GM23338 (cell line): ENCODE results near the gene RELL1. TPM values are rescaled to one million over a fixed set of nuclear protein-coding genes. Genes with fewer than 3 reads are reported as not detected.

Experiments
- ATAC-seq: fragments of 200-7000 bp; cut with Tn5 transposase; 3 replicates; pipeline ENCODE4 v1.9.1; 2020
- DNase-seq: peaks from one replicate; pipeline ENCODE4 v3.0.0-alpha.2; 2015; ENCODE audit warnings: low spot score
- H2AFZ ChIP-seq: fragments of 200-600 bp; sonication (generic); 2 replicates; pipeline ENCODE4 v1.8.0; 2016; ENCODE audit warnings: antibody characterized with exemption, mild to moderate bottlenecking, moderate library complexity
- H3F3A ChIP-seq: fragments of 200-600 bp; sonication (generic); replicated peaks from 2 replicates; pipeline ENCODE4 v1.8.0; 2017; ENCODE audit warnings: antibody characterized with exemption, mixed run types, low read depth
- H3K27ac ChIP-seq: fragments of 200-600 bp; sonication (generic); 2 replicates; pipeline ENCODE4 v1.6.1; 2016; ENCODE audit warnings: low read depth
- H3K27me3 ChIP-seq: fragments of 200-600 bp; sonication (generic); 2 replicates; pipeline ENCODE4 v1.8.0; 2016; ENCODE audit warnings: mild to moderate bottlenecking, mixed run types, moderate library complexity; ENCODE audit not compliant: insufficient read depth
- H3K36me3 ChIP-seq: fragments of 200-600 bp; sonication (generic); 2 replicates; pipeline ENCODE4 v1.8.0; 2016; ENCODE audit warnings: mild to moderate bottlenecking; ENCODE audit not compliant: insufficient read depth
- H3K4me1 ChIP-seq: fragments of 200-600 bp; sonication (generic); 2 replicates; pipeline ENCODE4 v1.8.0; 2016; ENCODE audit warnings: mild to moderate bottlenecking, moderate library complexity; ENCODE audit not compliant: insufficient read depth
- H3K4me2 ChIP-seq: fragments of 200-600 bp; sonication (generic); 2 replicates; pipeline ENCODE4 v1.7.1; 2017; ENCODE audit warnings: mixed run types
- H3K4me3 ChIP-seq: fragments of 200-600 bp; sonication (generic); 2 replicates; pipeline ENCODE4 v1.6.1; 2016; ENCODE audit warnings: mixed run types
- H3K79me2 ChIP-seq: fragments of 200-600 bp; sonication (generic); replicated peaks from 2 replicates; pipeline ENCODE4 v1.8.0; 2017; ENCODE audit warnings: mild to moderate bottlenecking; ENCODE audit not compliant: insufficient read depth
- H3K9me2 ChIP-seq: fragments of 200-600 bp; sonication (generic); 2 replicates; pipeline ENCODE4 v1.8.0; 2017; ENCODE audit not compliant: insufficient read depth
- H4K20me1 ChIP-seq: fragments of 200-600 bp; sonication (generic); replicated peaks from 2 replicates; pipeline ENCODE4 v1.8.0; 2017; ENCODE audit warnings: mild to moderate bottlenecking; ENCODE audit not compliant: insufficient read depth
- H3K27ac Mint-ChIP-seq: 2 replicates; pipeline ENCODE4 v1.8.0; 2020; ENCODE audit warnings: inconsistent platforms, mild to moderate bottlenecking, moderate library complexity, mixed read lengths
- H3K27me3 Mint-ChIP-seq: 3 replicates; pipeline ENCODE4 v1.8.0; 2022; ENCODE audit warnings: low read depth, mild to moderate bottlenecking, moderate library complexity, mixed read lengths, inconsistent platforms; ENCODE audit not compliant: insufficient read depth, poor library complexity
- H3K36me3 Mint-ChIP-seq: 3 replicates; pipeline ENCODE4 v1.8.0; 2021; ENCODE audit warnings: low read depth, mild to moderate bottlenecking, inconsistent platforms, moderate library complexity, mixed read lengths
- H3K4me1 Mint-ChIP-seq: 3 replicates; pipeline ENCODE4 v1.8.0; 2020; ENCODE audit warnings: mild to moderate bottlenecking, inconsistent platforms, mixed read lengths
- H3K4me3 Mint-ChIP-seq: 3 replicates; pipeline ENCODE4 v1.8.0; 2021; ENCODE audit warnings: moderate library complexity, mild to moderate bottlenecking, inconsistent platforms, mixed read lengths
- H3K9me3 Mint-ChIP-seq: 3 replicates; pipeline ENCODE4 v1.8.0; 2020; ENCODE audit warnings: moderate library complexity, mild to moderate bottlenecking, inconsistent platforms, mixed read lengths
- CREB1 ChIP-seq: fragments of 250-450 bp; sonication (Bioruptor Pico); IDR thresholded peaks from 2 replicates; pipeline ENCODE4 v1.5.0; 2020; ENCODE audit warnings: low read depth, mild to moderate bottlenecking, moderate library complexity
- EZH2 ChIP-seq: fragments of 200-600 bp; sonication (generic); IDR thresholded peaks from one replicate; pipeline ENCODE4 v1.8.0; 2017; ENCODE audit warnings: antibody characterized with exemption, mild to moderate bottlenecking, low read depth; ENCODE audit not compliant: unreplicated experiment
- JUNB ChIP-seq: IDR thresholded peaks from one replicate; pipeline ENCODE4 v1.6.1; 2016; ENCODE audit warnings: antibody characterized with exemption; ENCODE audit not compliant: unreplicated experiment
- NANOG ChIP-seq: IDR thresholded peaks from 2 replicates; pipeline ENCODE4 v1.6.1; 2016; ENCODE audit warnings: antibody characterized with exemption, borderline replicate concordance
- POLR2AphosphoS5 ChIP-seq: IDR thresholded peaks from 2 replicates; pipeline ENCODE4 v1.6.1; 2016; ENCODE audit warnings: antibody characterized with exemption, low read depth
- STAT1 ChIP-seq: IDR thresholded peaks from one replicate; pipeline ENCODE4 v1.6.1; 2016; ENCODE audit warnings: antibody characterized with exemption; ENCODE audit not compliant: unreplicated experiment
- ZNF114 ChIP-seq: fragments of 250-450 bp; sonication (Bioruptor Pico); IDR thresholded peaks from 2 replicates; pipeline ENCODE4 v1.5.0; 2020; ENCODE audit warnings: mild to moderate bottlenecking, moderate library complexity
- ZNF331 ChIP-seq: fragments of 250-450 bp; sonication (Bioruptor Pico); IDR thresholded peaks from 2 replicates; pipeline ENCODE4 v1.5.0; 2020; ENCODE audit warnings: low read depth, mild to moderate bottlenecking, moderate library complexity
- polyA plus RNA-seq: library from polyadenylated mRNA; unstranded; fragments of >200 nt; fragmentation: Nextera tagmentation; extraction: Ambion mirVana; gene quantifications from 2 replicates; pipeline ENCODE4 v1.2.1, GENCODE V29; 2016
- total RNA-seq: library from RNA; depleted of rRNA; stranded (reverse); fragments of >200 nt; shearing (Covaris generic); gene quantifications from 2 replicates; pipeline ENCODE4 v1.2.3, GENCODE V29; 2014
- TF ChIP-seq, protein P1 (sequence below): IDR thresholded peaks from one replicate; pipeline ENCODE4 v1.6.1; 2018; ENCODE audit warnings: antibody characterized with exemption; ENCODE audit not compliant: unreplicated experiment
- TF ChIP-seq, protein P2 (sequence below): IDR thresholded peaks from 2 replicates; pipeline ENCODE4 v1.6.1; 2016; ENCODE audit warnings: antibody characterized with exemption
- TF ChIP-seq, protein P3 (sequence below), 2 experiments: fragments of 200-600 bp in 1 of 2; sonication (generic) in 1 of 2; conservative IDR thresholded peaks; 2 replicates each; pipeline versions ENCODE4 v1.5.1 to v1.6.1; 2016 to 2017; ENCODE audit warnings: antibody characterized with exemption in 2 of 2, low read depth in 2 of 2, mild to moderate bottlenecking in 2 of 2, moderate library complexity in 1 of 2
- TF ChIP-seq, protein P4 (sequence below): fragments of 250-450 bp; sonication (Bioruptor Pico); IDR thresholded peaks from 2 replicates; pipeline ENCODE4 v1.5.0; 2020; ENCODE audit warnings: mild to moderate bottlenecking, moderate library complexity

RELL1 gene
- total and polyA plus RNA-seq, 2 experiments from 2014 or later: 2.8 to 28.5 TPM

DNA sequence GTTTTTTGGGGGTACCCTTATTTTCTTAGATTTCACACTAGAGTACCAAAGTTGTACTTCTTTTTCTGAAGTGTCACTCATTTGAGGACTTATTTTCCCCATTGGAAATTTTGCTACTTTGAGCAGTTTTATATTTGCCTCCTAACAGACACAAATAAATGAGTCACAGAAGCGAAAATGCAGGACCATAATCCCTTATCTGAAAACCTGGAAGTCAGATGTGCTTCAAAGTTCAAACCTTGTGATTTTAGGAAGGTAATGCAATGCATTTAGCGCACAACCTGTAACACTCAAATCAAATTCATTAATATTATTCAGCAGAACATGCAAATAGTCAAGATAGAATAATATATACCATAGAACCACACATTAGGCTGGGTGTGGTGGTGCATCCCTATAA, 6.9 kb downstream of the RELL1 start (continued):
- TF ChIP-seq ZNF114 (no peak), CREB1 (CRISPR knock-in tag) (no peak), STAT1 (no peak), JUNB (no peak), POLR2AphosphoS5 (no peak), NANOG (no peak), ZNF331 (CRISPR knock-in tag) (no peak)
- TF ChIP-seq, protein P1, sequence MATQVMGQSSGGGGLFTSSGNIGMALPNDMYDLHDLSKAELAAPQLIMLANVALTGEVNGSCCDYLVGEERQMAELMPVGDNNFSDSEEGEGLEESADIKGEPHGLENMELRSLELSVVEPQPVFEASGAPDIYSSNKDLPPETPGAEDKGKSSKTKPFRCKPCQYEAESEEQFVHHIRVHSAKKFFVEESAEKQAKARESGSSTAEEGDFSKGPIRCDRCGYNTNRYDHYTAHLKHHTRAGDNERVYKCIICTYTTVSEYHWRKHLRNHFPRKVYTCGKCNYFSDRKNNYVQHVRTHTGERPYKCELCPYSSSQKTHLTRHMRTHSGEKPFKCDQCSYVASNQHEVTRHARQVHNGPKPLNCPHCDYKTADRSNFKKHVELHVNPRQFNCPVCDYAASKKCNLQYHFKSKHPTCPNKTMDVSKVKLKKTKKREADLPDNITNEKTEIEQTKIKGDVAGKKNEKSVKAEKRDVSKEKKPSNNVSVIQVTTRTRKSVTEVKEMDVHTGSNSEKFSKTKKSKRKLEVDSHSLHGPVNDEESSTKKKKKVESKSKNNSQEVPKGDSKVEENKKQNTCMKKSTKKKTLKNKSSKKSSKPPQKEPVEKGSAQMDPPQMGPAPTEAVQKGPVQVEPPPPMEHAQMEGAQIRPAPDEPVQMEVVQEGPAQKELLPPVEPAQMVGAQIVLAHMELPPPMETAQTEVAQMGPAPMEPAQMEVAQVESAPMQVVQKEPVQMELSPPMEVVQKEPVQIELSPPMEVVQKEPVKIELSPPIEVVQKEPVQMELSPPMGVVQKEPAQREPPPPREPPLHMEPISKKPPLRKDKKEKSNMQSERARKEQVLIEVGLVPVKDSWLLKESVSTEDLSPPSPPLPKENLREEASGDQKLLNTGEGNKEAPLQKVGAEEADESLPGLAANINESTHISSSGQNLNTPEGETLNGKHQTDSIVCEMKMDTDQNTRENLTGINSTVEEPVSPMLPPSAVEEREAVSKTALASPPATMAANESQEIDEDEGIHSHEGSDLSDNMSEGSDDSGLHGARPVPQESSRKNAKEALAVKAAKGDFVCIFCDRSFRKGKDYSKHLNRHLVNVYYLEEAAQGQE: no peak
- TF ChIP-seq, protein P2, sequence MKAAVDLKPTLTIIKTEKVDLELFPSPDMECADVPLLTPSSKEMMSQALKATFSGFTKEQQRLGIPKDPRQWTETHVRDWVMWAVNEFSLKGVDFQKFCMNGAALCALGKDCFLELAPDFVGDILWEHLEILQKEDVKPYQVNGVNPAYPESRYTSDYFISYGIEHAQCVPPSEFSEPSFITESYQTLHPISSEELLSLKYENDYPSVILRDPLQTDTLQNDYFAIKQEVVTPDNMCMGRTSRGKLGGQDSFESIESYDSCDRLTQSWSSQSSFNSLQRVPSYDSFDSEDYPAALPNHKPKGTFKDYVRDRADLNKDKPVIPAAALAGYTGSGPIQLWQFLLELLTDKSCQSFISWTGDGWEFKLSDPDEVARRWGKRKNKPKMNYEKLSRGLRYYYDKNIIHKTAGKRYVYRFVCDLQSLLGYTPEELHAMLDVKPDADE: no peak

DNA sequence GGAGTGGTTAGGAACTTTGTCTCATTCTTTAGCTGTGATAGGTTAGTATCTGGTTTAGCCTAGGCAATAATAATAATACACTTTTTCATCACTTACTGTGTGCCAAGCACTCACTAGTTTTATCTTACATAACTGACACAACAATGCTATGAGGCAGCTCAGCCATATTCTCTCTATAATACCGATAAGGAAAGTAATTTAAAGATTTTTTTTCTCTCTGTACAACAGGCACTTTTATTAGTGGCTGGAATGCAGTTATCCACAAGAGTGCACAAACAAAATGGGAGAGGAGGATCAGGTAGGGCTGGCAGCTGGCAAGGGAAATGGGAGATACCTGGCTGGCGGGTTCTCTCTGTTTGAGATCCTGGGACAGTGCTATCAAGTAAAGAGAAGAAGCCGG, 7.6 kb downstream of the RELL1 start:
- Histone ChIP-seq H2AFZ (no peak overlapping the region), H3K4me3 (no peak overlapping the region), H3F3A (no peaks in the 10 kb centered on the region), H3K27me3 (no peaks in the 10 kb centered on the region), H3K9me2 (no peaks in the 10 kb centered on the region), H3K4me1 (0 out of 2 replicates have a peak, but pooled peaks cover 18% of the 10 kb centered on the region), H3K36me3 (no peaks in the 10 kb centered on the region), H3K4me2 (no peak overlapping the region), H4K20me1 (peaks cover 5% of the 10 kb centered on the region), H3K79me2 (peaks cover 77% of the 10 kb centered on the region), H3K27ac (no peak overlapping the region)
- peaks cover 8% of the 10 kb centered on the region; the same call in 1 of the 3 replicates for H3K36me3 Mint-ChIP-seq
- peaks cover 6% of the 10 kb centered on the region for H3K27me3 Mint-ChIP-seq
- no peak for DNase-seq
- H3K27ac Mint-ChIP-seq: no peak overlapping the region
- H3K4me3 Mint-ChIP-seq: no peak overlapping the region
- H3K4me1 Mint-ChIP-seq: peaks cover 11% of the 10 kb centered on the region
- ATAC-seq: no peak
- H3K9me3 Mint-ChIP-seq: no peaks in the 10 kb centered on the region
- TF ChIP-seq NANOG (no peak), STAT1 (no peak), CREB1 (CRISPR knock-in tag) (no peak), EZH2 (no peak), POLR2AphosphoS5 (no peak)
- TF ChIP-seq, protein P3, sequence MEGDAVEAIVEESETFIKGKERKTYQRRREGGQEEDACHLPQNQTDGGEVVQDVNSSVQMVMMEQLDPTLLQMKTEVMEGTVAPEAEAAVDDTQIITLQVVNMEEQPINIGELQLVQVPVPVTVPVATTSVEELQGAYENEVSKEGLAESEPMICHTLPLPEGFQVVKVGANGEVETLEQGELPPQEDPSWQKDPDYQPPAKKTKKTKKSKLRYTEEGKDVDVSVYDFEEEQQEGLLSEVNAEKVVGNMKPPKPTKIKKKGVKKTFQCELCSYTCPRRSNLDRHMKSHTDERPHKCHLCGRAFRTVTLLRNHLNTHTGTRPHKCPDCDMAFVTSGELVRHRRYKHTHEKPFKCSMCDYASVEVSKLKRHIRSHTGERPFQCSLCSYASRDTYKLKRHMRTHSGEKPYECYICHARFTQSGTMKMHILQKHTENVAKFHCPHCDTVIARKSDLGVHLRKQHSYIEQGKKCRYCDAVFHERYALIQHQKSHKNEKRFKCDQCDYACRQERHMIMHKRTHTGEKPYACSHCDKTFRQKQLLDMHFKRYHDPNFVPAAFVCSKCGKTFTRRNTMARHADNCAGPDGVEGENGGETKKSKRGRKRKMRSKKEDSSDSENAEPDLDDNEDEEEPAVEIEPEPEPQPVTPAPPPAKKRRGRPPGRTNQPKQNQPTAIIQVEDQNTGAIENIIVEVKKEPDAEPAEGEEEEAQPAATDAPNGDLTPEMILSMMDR (conservative IDR thresholded peaks at IDR 0.05; ENCODE audit: low read depth in 2 of 2): no peak
- TF ChIP-seq, protein P4, sequence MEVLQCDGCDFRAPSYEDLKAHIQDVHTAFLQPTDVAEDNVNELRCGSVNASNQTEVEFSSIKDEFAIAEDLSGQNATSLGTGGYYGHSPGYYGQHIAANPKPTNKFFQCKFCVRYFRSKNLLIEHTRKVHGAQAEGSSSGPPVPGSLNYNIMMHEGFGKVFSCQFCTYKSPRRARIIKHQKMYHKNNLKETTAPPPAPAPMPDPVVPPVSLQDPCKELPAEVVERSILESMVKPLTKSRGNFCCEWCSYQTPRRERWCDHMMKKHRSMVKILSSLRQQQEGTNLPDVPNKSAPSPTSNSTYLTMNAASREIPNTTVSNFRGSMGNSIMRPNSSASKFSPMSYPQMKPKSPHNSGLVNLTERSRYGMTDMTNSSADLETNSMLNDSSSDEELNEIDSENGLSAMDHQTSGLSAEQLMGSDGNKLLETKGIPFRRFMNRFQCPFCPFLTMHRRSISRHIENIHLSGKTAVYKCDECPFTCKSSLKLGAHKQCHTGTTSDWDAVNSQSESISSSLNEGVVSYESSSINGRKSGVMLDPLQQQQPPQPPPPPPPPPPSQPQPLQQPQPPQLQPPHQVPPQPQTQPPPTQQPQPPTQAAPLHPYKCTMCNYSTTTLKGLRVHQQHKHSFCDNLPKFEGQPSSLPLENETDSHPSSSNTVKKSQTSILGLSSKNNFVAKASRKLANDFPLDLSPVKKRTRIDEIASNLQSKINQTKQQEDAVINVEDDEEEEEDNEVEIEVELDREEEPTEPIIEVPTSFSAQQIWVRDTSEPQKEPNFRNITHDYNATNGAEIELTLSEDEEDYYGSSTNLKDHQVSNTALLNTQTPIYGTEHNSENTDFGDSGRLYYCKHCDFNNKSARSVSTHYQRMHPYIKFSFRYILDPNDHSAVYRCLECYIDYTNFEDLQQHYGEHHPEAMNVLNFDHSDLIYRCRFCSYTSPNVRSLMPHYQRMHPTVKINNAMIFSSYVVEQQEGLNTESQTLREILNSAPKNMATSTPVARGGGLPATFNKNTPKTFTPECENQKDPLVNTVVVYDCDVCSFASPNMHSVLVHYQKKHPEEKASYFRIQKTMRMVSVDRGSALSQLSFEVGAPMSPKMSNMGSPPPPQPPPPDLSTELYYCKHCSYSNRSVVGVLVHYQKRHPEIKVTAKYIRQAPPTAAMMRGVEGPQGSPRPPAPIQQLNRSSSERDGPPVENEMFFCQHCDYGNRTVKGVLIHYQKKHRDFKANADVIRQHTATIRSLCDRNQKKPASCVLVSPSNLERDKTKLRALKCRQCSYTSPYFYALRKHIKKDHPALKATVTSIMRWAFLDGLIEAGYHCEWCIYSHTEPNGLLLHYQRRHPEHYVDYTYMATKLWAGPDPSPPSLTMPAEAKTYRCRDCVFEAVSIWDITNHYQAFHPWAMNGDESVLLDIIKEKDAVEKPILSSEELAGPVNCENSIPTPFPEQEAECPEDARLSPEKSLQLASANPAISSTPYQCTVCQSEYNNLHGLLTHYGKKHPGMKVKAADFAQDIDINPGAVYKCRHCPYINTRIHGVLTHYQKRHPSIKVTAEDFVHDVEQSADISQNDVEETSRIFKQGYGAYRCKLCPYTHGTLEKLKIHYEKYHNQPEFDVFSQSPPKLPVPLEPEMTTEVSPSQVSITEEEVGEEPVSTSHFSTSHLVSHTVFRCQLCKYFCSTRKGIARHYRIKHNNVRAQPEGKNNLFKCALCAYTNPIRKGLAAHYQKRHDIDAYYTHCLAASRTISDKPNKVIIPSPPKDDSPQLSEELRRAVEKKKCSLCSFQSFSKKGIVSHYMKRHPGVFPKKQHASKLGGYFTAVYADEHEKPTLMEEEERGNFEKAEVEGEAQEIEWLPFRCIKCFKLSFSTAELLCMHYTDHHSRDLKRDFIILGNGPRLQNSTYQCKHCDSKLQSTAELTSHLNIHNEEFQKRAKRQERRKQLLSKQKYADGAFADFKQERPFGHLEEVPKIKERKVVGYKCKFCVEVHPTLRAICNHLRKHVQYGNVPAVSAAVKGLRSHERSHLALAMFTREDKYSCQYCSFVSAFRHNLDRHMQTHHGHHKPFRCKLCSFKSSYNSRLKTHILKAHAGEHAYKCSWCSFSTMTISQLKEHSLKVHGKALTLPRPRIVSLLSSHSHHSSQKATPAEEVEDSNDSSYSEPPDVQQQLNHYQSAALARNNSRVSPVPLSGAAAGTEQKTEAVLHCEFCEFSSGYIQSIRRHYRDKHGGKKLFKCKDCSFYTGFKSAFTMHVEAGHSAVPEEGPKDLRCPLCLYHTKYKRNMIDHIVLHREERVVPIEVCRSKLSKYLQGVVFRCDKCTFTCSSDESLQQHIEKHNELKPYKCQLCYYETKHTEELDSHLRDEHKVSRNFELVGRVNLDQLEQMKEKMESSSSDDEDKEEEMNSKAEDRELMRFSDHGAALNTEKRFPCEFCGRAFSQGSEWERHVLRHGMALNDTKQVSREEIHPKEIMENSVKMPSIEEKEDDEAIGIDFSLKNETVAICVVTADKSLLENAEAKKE: no peak
- TF ChIP-seq, protein P2: no peak
